ENCODE results near the gene FAM174B.

FAM174B gene

GRCh38 chr15:92665100-92665555, 9.6 kb upstream of the FAM174B start:
- in situ Hi-C loops (cut with MboI; ENCODE audit: low sequenced_read_pairs), result no loop called here

- in situ Hi-C loops (cut with MboI; ENCODE audit: low sequenced_read_pairs), result no loop called here
These were observed 8.8 kb upstream of the FAM174B start for GRCh38 chr15:92664178-92664900.

GRCh38 chr15:92663250-92663951, 7.8 kb upstream of the FAM174B start:
- in situ Hi-C loops (cut with MboI; ENCODE audit: low sequenced_read_pairs), result no loop called here

GRCh38 chr15:92662762-92663161, 7.2 kb upstream of the FAM174B start:
- in situ Hi-C loops (cut with MboI; ENCODE audit: low sequenced_read_pairs), result no loop called here

GRCh38 chr15:92661956-92662355, 6.4 kb upstream of the FAM174B start:
- in situ Hi-C loops (cut with MboI; ENCODE audit: low sequenced_read_pairs), result no loop called here

- in situ Hi-C loops (cut with MboI; ENCODE audit: low sequenced_read_pairs), result no loop called here
These were observed 5.5 kb upstream of the FAM174B start for GRCh38 chr15:92661069-92661468.

GRCh38 chr15:92657486-92657885, 1.9 kb upstream of the FAM174B start:
- in situ Hi-C loops (cut with MboI; ENCODE audit: low sequenced_read_pairs), result no loop called here

GRCh38 chr15:92656089-92656488, 514 bp upstream of the FAM174B start:
- in situ Hi-C loops (cut with MboI; ENCODE audit: low sequenced_read_pairs), result no loop called here

- in situ Hi-C loops (cut with MboI; ENCODE audit: low sequenced_read_pairs), result no loop called here
These were observed 913 bp downstream of the FAM174B start for GRCh38 chr15:92654662-92655061.

GRCh38 chr15:92653836-92654539, 1.6 kb downstream of the FAM174B start:
- in situ Hi-C loops (cut with MboI; ENCODE audit: low sequenced_read_pairs), result no loop called here

GRCh38 chr15:92653366-92653765, 2.2 kb downstream of the FAM174B start:
- in situ Hi-C loops (cut with MboI; ENCODE audit: low sequenced_read_pairs), result no loop called here

- in situ Hi-C loops (cut with MboI; ENCODE audit: low sequenced_read_pairs), result no loop called here
These were observed 3.0 kb downstream of the FAM174B start for GRCh38 chr15:92652576-92652966.

- in situ Hi-C loops (cut with MboI; ENCODE audit: low sequenced_read_pairs), result no loop called here
These were observed 3.5 kb downstream of the FAM174B start for GRCh38 chr15:92651877-92652575.

GRCh38 chr15:92650966-92651365, 4.6 kb downstream of the FAM174B start:
- in situ Hi-C loops (cut with MboI; ENCODE audit: low sequenced_read_pairs), result no loop called here

- in situ Hi-C loops (cut with MboI; ENCODE audit: low sequenced_read_pairs), result no loop called here
These were observed 5.3 kb downstream of the FAM174B start for GRCh38 chr15:92650256-92650655.

- in situ Hi-C loops (cut with MboI; ENCODE audit: low sequenced_read_pairs), result no loop called here
These were observed 7.2 kb downstream of the FAM174B start for GRCh38 chr15:92648190-92648875.

- in situ Hi-C loops (cut with MboI; ENCODE audit: low sequenced_read_pairs), result no loop called here
These were observed 8.0 kb downstream of the FAM174B start for GRCh38 chr15:92647467-92648163.

- in situ Hi-C loops (cut with MboI; ENCODE audit: low sequenced_read_pairs), result no loop called here
These were observed 9.4 kb downstream of the FAM174B start for GRCh38 chr15:92646216-92646615.

GRCh38 chr15:92645731-92646130, 9.8 kb downstream of the FAM174B start:
- in situ Hi-C loops (cut with MboI; ENCODE audit: low sequenced_read_pairs), result no loop called here

- in situ Hi-C loops (cut with MboI; ENCODE audit: low sequenced_read_pairs), result no loop called here
These were observed 10.4 kb downstream of the FAM174B start for GRCh38 chr15:92645051-92645631.
